Astrocyte (in vitro differentiated cells and primary cell): ENCODE measurements around the gene GPR137.

ENCODE experiments used
- CTCF ChIP-seq: IDR thresholded peaks from 2 replicates; pipeline ENCODE4 v1.5.1; 2011; ENCODE audit warnings: low read depth, mild to moderate bottlenecking, inconsistent platforms, low read length, moderate library complexity; ENCODE audit not compliant: insufficient read depth
- EZH2 ChIP-seq: IDR thresholded peaks from 2 replicates; pipeline ENCODE4 v1.6.1; 2012; ENCODE audit warnings: mild to moderate bottlenecking, low read length, inconsistent platforms; ENCODE audit not compliant: insufficient read depth

GRCh38 chr11:64292460-64293254 is 7.0 kb downstream of the GPR137 start:
- TF ChIP-seq EZH2 (peak; percentile 88), CTCF (no peak)
